Nucleus accumbens (tissue), 56 donors: ENCODE data around the gene SLC9A8.

Experiments used
- DNase-seq, 56 donors: peaks; one replicate each; lab custom pipeline; 2025; lab: John Stamatoyannopoulos, UW

SLC9A8 gene

DNA sequence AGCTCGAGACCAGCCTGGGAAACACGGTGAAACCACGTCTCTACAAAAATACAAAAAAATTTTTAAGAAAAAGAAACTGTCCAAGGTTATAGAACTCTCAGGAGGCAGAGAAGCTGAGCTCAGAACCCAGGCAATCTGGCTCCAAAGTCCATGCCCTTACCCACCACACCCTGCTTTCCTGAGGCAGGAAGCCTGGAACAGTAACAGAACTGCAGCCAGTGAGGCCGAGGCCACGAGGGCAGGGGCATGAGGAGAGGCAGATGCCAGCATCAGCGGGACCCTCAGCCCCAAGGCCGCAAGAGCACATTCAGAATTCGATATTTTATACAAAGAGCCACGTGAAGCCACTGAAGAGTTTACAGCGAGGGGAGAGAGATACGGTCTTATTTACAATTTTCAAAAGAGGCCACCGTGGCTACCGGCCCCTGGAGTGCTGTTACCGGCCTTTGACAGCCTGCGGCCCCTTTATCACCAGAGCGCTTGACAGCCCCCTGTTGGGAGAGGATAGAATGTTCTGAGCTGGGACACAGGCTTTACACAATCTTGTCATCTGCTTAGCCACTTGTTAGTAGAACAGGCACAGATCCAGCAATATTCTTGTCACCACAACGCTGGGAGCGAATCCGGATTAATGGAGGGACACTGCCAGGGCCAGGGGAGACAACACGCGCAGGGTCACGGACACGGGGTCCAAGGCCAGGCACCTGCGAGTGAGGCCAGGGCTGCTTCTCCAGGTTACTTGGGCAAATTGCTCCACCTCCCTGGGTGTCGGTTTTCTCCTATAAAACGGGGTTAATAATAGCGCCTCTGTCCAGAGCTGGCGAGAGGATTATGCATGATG, 97.1 kb downstream of the SLC9A8 start:
- peak in 37 of 56 donors; percentile 17 to 67 (median 39) for DNase-seq

DNA sequence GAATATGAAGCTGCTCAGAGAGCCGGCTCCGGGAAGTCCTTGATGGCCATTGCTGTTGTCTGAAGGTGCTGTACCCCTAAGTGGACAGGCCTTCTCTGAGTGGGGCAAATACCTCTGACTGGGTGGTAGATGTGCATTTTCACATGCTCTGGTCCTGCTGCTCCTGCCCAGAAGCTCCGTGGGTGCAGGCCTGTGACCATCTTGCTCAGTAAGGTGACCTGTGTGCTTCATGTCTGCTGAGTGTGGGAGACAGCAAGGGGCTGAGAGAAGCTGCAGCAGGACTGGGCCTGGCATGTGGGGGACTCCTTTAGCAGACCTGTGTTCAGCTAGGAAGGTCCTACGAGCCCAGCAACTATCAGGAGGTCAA, 97.7 kb downstream of the SLC9A8 start:
- peak in 1 of 56 donors; percentile 21 for DNase-seq

DNA sequence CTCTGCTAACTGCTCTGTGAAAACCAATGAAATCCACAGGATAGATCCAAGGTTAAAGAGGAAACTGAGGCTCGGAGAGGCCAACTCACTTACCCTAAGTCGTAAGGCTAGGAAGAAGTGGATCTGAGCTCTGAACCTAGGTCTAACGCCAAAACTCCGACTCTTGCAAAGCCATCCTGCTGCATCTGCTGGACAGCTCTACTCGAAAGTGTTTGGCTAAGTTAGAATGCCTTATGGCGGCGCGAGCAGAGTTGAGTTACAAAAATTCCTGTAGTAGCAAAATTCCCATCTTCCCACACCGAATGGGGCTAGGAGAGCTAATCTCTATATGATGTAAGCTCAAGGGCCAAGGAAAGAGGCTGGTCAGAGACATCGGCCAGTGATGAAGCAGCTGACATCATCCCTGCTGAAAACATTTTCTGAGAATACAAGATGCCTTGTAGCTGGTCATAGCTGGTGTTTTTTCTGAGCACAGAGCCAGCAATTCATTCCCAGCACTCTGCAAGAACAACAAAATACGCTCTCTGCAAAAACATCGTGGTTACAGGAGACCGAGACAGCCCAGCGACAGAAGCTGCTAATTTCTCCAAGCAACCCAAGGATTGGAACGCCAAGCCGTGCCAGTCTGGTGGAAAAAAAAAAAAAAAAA, 100.9 kb downstream of the SLC9A8 start:
- peak in 35 of 56 donors; percentile 18 to 64 (median 44) for DNase-seq

DNA sequence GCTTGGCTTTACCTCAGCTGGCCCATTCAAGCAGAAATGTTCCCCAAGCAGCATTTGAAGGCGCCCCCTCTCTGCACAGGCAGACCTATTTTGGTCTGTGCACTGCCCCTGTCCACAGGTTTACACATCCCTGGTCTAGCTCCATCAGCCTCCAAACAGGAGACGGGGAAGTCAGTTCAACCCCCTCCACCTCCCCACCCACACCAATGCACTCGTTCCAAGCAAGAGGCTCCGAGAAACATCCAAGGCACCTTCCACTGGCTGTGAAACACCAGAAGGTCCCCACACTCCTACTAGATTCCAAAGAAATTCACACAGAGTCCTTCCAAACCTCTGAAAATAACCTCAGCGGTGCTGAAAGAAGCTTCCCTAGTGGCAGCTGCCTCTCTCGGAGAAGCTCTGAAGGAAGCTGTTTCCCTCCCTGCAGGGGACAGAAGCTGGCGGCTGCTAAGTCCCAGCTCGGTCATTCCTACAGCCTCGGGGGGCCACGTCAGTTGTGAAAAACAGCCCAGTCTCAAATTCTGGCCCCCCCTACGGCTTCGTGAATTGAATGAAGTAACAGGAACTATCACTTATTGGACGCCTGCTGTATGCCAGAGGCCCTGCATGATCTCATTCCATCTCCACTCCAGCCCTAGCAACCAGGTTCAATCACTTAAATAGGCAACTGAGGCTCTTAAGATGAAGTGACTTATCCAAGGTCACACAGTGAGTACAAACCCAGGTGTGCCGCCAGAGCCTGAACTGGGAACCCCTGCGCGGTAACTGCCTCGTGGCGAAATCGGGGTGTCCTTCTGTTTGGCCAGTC, 101.9 kb downstream of the SLC9A8 start:
- peak in 26 of 56 donors; percentile 16 to 56 (median 33) for DNase-seq

DNA sequence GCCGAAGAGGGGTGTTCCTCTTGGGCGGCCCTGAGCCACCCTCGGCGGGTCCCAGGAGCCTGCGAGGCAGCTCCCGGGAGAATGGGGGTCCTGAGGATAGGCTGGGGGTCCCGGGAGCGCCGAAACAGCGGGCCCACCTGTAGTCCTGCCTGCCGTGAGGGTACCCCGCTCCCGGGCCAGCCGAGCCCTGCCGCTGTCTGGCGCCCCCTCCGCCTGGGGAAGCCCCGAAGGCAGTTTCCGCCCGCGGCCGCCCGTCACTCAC, 102.4 kb downstream of the SLC9A8 start:
- peak in 1 of 56 donors; percentile 60 for DNase-seq

DNA sequence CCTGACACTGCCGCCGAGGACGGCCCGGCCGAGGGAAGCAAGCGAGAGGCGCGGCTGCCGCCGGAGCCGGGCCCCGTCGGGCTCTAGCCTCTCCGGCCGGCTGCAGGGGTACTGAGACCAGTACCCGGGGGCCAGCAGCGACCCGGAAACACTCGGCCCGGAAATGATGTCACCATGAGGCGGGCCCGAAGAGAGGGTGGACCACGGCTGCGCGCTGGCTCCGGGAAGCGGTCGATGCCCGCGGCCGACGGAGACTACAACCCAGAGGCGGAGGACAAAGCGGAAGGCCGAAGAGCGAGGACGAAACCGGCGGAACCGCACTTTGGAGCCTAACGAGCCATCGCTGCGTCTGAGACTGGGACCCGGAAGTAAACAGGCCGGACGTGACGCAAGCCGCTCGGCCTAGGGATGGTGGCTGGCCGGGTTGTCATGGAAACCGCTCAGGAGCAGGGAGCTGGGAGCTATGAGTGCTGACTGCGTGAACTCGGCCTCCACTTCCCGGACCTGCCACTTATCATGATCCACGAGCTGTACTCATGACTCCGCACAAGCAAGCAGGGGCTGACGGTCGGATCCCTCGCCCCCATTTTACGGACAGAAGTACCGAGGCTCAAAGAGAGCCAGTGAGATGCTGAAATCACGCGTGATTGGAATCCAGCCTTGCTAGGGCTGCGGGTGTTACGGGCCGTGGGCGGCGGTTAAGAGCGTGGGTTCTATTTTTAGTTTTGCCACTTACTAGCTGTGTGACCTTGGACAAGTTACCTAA, 102.9 kb downstream of the SLC9A8 start, which contains the start of gene SPATA2:
Gene SPATA2 (minus strand): TSS at position 150 of the 766 bp plus-strand sequence. CDS start 7,039 bp downstream, outside the sequence.
- DNase-seq: peak; percentile 46 to 99 (median 94)

DNA sequence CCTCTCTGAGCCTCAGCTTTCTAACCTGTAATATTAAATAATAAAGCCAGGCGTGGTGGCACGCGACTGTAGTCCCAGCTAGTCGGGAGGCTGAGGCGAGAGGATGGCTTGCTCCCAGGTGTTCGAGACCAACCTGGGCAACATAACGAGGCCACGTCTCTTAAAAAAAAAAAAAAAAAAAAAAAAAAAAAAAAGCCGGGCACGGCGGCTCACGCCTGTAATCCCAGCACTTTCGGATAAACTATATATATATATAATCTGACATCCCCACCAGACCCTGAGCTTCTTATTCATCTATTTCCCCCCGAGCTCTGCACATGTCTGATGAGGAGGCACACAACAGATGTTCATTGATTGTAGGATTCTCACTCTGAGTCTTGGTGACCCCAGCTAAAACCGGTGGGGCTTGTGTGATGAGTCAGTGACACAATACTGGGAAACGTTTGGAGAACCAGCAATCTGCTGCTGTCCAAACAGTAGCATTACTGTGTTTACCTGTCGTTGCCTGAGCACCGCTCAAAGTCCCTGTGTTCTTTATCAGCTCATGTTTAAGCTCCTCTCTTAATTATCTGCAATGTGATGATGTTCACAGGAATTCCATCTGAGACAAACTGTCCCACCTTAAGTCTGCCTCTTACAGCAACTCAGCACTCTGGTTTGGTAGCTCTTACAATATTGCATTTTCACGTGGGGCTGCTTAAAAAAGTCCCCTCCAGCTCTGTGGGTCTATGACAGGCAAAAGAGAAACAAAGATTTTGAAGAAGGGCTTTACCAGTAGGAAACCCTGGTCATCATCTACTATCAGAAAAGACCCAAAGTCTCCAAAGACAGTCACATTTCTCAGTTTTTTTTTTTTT, 103.7 kb downstream of the SLC9A8 start:
- DNase-seq: peak in 1 of 56 donors; percentile 25

DNA sequence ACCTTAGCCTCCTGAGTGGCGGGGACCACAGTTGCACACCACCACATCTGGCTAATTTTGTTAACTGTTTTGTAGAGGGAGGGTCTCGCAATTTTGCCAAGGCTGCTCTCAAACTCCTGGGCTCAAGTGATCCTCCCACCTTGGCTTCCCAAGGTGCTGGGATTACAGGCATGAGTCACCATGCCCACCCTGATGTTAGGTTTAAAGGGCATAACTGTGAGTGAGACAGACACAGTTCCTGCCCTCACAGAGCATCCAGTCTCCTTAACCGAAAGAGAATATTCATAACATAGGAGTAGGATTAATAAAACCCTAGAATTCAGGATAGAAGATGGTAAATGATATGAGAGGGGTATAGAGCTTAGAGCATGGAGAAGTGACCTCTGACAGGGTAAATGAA, 105.8 kb downstream of the SLC9A8 start:
- DNase-seq: no peak

DNA sequence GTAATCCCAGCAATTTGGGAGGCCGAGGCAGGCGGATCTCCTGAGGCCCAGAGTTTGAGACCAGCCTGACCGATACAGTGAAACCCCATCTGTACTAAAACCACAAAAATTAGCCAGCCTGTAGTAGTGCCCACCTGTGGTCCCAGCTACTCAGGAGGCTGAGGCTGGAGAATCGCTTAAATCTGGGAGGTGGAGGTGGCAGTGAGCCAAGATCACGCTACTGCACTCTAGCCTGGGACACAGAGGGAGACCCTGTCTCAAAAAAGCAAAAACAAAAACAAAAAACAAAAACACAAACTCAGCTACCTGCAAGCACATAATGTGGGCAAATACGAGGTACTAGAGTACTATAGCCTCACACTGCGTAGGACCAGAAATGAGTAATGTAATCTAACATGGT, 106.4 kb downstream of the SLC9A8 start:
- DNase-seq: no peak

DNA sequence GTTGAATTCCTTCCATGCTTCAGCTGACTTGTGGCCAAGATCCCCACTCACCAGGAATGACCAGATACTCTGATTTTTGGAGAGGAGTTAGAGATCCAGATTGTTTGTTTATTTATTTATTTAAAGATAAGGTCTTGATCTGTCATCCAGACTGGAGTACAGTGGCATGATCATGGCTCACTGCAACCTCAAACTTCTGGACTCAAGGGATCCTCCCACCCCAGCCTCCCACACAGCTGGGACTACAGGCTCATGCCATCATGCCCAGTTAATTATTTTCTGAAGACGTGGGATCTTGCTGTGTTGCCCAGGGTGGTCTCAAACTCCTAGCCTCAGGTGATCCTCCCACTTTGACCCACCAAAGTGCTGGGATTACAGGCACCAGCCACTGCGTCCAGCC, 106.8 kb downstream of the SLC9A8 start:
- no peak for DNase-seq

DNA sequence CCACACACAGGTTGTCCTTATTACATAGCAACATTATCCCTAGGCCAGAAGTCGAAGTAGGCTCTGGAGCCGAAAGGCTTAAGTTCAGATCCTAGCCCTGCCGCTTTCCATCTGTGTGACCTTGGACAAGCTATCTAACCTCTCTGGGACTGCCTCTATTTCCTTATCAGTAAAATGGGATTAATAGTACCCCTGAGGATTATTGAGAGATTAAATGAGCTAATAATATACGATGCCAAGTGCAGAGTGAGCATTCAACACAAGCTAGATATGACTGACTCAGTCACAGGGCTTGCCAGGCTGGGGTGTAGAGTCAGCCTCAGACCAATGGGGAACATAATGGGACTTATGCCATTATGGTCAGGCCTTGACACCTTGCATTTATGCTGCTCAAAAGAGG, 111.6 kb downstream of the SLC9A8 start:
- no peak for DNase-seq

DNA sequence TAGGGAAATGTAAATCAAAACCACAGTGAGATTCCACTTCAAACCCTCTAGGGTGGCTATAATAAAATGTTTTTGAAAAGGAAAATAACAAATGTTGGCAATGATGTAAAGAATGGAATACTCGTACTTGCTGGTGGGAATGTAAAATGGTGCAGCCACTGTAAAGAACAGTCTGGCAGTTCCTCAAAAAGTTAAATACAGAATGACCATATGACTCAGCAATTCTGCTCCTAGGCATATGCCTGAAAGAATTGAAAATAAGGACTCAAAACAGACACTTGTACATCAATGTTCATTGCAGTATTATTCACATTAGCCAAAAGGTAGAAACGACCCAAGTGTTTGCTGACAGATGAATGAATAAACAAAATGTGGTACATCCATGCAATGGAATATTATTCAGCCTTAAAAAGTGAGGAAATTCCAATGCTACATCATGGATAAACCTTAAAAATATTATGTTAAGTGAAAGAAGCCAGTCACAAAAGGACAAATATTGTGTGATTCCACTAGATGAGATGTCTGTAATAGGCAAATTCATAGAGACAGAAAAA, 113.3 kb downstream of the SLC9A8 start:
- DNase-seq: no peak

DNA sequence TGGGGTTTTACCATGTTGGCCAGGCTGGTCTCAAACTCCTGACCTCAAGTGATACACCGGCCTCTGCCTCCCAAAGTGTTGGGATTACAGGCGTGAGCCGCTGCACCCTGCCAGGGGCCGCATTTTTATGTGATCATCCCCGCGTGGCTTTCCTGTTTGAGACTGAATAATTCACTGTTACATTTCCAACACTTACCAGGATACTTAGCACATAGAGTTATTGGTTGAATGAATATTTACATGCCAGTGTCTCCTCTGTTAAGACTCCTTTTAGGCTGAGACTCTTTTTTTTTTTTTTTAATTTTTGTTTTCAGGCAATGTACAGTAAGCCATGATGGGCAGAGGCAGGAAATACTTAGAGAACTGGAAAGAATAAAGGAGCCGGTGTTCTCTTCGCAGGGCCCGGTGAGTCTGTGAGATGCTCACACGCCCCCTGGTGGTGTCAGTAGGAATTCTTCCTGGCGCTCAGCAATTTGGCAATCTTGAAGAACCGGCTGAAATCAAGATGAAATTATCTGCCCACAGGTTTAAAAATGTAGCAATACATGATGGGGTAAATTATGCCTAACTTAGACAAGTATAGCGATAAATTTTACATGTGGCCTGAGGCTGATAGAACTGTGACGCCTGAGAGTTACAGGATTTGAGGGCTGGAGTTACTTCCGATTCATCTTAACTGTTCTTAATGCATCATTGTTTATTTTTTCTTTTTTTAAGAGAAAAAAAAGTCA, 115.9 kb downstream of the SLC9A8 start:
- peak in 54 of 56 donors; percentile 6 to 92 (median 68) for DNase-seq

DNA sequence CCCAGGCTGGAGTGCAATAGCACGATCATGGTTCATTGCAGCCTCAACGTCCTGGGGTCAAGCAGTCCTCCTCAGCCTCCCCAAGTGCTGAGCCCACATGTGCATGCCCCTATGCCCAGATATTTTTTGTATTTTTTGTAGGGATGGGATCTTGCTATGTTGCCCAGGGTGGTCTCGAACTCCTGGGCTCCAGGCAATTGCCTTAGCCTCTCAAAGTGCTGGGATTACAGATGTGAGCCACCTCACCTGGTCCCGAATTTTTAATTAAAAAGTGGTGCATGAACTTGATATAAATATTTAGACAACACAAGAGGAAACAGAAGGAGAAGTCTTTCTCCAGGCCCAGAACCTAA, 116.5 kb downstream of the SLC9A8 start:
- DNase-seq: no peak

DNA sequence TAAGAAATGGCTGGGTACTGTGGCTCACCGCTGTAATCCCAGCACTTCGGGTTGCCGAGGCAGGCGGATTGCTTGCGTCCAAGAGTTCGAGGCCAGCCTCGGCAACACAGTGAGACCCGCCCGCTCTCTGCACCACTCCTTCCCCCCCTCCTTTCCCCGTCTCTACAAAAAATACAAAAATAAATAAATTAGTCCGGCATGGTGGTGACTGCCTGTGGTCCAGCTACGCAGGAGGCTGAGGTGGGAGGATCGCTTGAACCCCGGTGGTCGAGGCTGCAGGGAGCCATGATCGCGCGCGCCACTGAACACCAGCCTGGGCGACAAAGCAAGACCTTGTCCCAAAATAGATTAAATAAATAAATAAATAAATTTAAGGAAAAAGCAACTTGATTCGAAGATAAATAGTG, 123.1 kb downstream of the SLC9A8 start:
- peak in 1 of 56 donors; percentile 57 for DNase-seq

DNA sequence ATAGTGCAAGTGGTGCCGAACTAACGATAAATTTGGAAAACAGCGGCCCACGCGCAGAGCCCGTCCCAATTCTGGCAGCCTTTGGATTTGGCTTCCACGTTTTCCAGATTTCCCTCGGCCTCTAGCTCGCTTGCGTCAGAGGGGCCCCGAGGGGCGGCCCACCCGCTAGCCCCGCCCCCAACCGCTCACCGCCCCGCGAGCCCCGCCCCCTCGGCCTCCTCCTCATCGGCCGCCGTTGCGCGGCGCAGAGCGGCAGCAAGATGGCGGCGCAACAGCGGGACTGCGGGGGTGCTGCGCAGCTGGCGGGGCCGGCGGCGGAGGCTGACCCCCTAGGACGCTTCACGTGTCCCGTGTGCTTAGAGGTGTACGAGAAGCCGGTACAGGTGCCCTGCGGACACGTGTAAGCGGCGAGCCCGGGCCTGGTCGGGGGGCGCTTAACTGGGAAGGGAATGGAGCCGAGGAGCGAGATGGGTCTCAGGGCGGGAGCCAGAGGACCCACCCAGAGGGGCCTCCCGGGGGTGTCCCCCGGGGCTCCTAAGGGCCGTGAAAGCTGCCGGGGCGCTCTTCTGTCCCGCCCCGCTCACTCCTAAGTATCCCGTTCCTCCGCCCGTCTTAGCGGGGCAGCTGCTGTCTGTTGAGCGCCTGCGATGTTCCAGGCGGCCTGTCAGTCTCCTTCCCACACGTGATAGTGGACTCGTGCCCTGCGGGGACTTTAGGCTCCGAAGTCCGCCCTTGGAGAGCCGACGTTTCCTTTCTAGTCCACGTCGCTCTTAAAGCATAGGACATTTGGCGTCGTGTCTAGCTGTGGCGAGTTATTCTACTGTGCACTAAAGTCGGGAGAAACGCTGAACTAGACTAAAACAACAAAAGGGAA, 123.8 kb downstream of the SLC9A8 start, which contains the start of gene RNF114:
Gene RNF114 (plus strand): TSS at position 245 of the 874 bp plus-strand sequence. CDS start 16 bp downstream, at position 261.
- DNase-seq: peak in 55 of 56 donors; percentile 37 to 95 (median 86)
